WTC11 (cell line): ENCODE data around the gene NLRP6. TPM values are rescaled to one million over a fixed set of nuclear protein-coding genes. Genes with fewer than 3 reads are reported as not detected.

ENCODE experiments used
- CDX4 ChIP-seq: fragments of 250-450 bp; sonication (Bioruptor Pico); IDR thresholded peaks from 2 replicates; pipeline ENCODE4 v1.9.0; 2021; ENCODE audit warnings: moderate library complexity, mild to moderate bottlenecking, inconsistent platforms, borderline replicate concordance
- RELA ChIP-seq: sonication (generic); formaldehyde crosslinking; IDR thresholded peaks from 2 replicates; pipeline ENCODE4 v1.8.1; 2022; ENCODE audit warnings: missing genetic modification reagents, mild to moderate bottlenecking, borderline replicate concordance
- SMAD4 ChIP-seq: sonication (generic); formaldehyde crosslinking; IDR thresholded peaks from 2 replicates; pipeline ENCODE4 v1.8.0; 2022; ENCODE audit warnings: mild to moderate bottlenecking, missing genetic modification reagents
- STAT6 ChIP-seq: sonication (generic); formaldehyde crosslinking; conservative IDR thresholded peaks from 2 replicates; pipeline ENCODE4 v1.8.1; 2023; ENCODE audit warnings: mild to moderate bottlenecking, low read depth, missing genetic modification reagents, moderate library complexity
- TEAD4 ChIP-seq: sonication (generic); formaldehyde crosslinking; IDR thresholded peaks from 2 replicates; pipeline ENCODE4 v1.8.0; 2022; ENCODE audit warnings: mild to moderate bottlenecking, missing genetic modification reagents
- ZNF317 ChIP-seq: sonication (generic); formaldehyde crosslinking; IDR thresholded peaks from 2 replicates; pipeline ENCODE4 v1.8.1; 2023; ENCODE audit warnings: low read depth, mild to moderate bottlenecking, moderate library complexity, missing genetic modification reagents, borderline replicate concordance
- ZNF416 ChIP-seq: fragments of 250-450 bp; sonication (Bioruptor Pico); IDR thresholded peaks from 2 replicates; pipeline ENCODE4 v1.9.0; 2021; ENCODE audit warnings: mild to moderate bottlenecking, inconsistent platforms
- ZNF532 ChIP-seq: fragments of 250-450 bp; sonication (Bioruptor Pico); IDR thresholded peaks from 2 replicates; pipeline ENCODE4 v1.9.0; 2021; ENCODE audit warnings: mild to moderate bottlenecking, borderline replicate concordance
- ZNF671 ChIP-seq: fragments of 250-450 bp; sonication (Bioruptor Pico); IDR thresholded peaks from 2 replicates; pipeline ENCODE4 v1.8.0; 2021; ENCODE audit warnings: mild to moderate bottlenecking
- total RNA-seq: library from RNA; stranded (reverse); gene quantifications from 3 replicates; pipeline ENCODE4 v1.2.3, GENCODE V29; 2021
- TF ChIP-seq, protein P1 (sequence below): sonication (generic); formaldehyde crosslinking; IDR thresholded peaks from 2 replicates; pipeline ENCODE4 v1.8.0; 2022; ENCODE audit warnings: mild to moderate bottlenecking, missing genetic modification reagents
- TF ChIP-seq, protein P2 (sequence below): sonication (generic); formaldehyde crosslinking; IDR thresholded peaks from 2 replicates; pipeline ENCODE4 v1.8.1; 2023; ENCODE audit warnings: mild to moderate bottlenecking, missing genetic modification reagents
- TF ChIP-seq, protein P3 (sequence below): sonication (generic); formaldehyde crosslinking; IDR thresholded peaks from 2 replicates; pipeline ENCODE4 v1.8.1; 2023; ENCODE audit warnings: mild to moderate bottlenecking, missing genetic modification reagents, moderate library complexity
- TF ChIP-seq, protein P4 (sequence below): sonication (generic); formaldehyde crosslinking; IDR thresholded peaks from 2 replicates; pipeline ENCODE4 v1.8.0; 2022; ENCODE audit warnings: mild to moderate bottlenecking, missing genetic modification reagents
- TF ChIP-seq, protein P5 (sequence below): fragments of 250-450 bp; sonication (Bioruptor Pico); IDR thresholded peaks from 2 replicates; pipeline ENCODE4 v1.9.0; 2021; ENCODE audit warnings: mild to moderate bottlenecking
- TF ChIP-seq, protein P6 (sequence below): sonication (generic); formaldehyde crosslinking; IDR thresholded peaks from 2 replicates; pipeline ENCODE4 v1.8.1; 2023; ENCODE audit warnings: mild to moderate bottlenecking, missing genetic modification reagents, borderline replicate concordance
- TF ChIP-seq, protein P7 (sequence below): sonication (generic); formaldehyde crosslinking; IDR thresholded peaks from 2 replicates; pipeline ENCODE4 v1.8.0; 2022; ENCODE audit warnings: mild to moderate bottlenecking, missing genetic modification reagents

NLRP6 gene
- total RNA-seq, 1 experiment from 2014 or later = 0.09 TPM

- TF ChIP-seq, protein P1, sequence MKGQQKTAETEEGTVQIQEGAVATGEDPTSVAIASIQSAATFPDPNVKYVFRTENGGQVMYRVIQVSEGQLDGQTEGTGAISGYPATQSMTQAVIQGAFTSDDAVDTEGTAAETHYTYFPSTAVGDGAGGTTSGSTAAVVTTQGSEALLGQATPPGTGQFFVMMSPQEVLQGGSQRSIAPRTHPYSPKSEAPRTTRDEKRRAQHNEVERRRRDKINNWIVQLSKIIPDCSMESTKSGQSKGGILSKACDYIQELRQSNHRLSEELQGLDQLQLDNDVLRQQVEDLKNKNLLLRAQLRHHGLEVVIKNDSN (CRISPR knock-in tag) = peak; percentile 48; the same call in 1 of the 2 replicates
- TF ChIP-seq ZNF317 = no peak
- TF ChIP-seq, protein P2, sequence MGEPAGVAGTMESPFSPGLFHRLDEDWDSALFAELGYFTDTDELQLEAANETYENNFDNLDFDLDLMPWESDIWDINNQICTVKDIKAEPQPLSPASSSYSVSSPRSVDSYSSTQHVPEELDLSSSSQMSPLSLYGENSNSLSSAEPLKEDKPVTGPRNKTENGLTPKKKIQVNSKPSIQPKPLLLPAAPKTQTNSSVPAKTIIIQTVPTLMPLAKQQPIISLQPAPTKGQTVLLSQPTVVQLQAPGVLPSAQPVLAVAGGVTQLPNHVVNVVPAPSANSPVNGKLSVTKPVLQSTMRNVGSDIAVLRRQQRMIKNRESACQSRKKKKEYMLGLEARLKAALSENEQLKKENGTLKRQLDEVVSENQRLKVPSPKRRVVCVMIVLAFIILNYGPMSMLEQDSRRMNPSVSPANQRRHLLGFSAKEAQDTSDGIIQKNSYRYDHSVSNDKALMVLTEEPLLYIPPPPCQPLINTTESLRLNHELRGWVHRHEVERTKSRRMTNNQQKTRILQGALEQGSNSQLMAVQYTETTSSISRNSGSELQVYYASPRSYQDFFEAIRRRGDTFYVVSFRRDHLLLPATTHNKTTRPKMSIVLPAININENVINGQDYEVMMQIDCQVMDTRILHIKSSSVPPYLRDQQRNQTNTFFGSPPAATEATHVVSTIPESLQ (CRISPR knock-in tag) = no peak
- TF ChIP-seq, protein P3, sequence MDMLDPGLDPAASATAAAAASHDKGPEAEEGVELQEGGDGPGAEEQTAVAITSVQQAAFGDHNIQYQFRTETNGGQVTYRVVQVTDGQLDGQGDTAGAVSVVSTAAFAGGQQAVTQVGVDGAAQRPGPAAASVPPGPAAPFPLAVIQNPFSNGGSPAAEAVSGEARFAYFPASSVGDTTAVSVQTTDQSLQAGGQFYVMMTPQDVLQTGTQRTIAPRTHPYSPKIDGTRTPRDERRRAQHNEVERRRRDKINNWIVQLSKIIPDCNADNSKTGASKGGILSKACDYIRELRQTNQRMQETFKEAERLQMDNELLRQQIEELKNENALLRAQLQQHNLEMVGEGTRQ (CRISPR knock-in tag) = peak; percentile 21; the same call in 1 of the 2 replicates
- TF ChIP-seq, protein P4, sequence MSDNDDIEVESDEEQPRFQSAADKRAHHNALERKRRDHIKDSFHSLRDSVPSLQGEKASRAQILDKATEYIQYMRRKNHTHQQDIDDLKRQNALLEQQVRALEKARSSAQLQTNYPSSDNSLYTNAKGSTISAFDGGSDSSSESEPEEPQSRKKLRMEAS (CRISPR knock-in tag) = peak; percentile 91
- no peak for TF ChIP-seq RELA (CRISPR knock-in tag)
- TF ChIP-seq ZNF416 (CRISPR knock-in tag) = no peak
- TF ChIP-seq ZNF532 (CRISPR knock-in tag) = no peak
- TF ChIP-seq STAT6 (CRISPR knock-in tag) = no peak
- no peak for TF ChIP-seq CDX4 (CRISPR knock-in tag)
- TF ChIP-seq, protein P5, sequence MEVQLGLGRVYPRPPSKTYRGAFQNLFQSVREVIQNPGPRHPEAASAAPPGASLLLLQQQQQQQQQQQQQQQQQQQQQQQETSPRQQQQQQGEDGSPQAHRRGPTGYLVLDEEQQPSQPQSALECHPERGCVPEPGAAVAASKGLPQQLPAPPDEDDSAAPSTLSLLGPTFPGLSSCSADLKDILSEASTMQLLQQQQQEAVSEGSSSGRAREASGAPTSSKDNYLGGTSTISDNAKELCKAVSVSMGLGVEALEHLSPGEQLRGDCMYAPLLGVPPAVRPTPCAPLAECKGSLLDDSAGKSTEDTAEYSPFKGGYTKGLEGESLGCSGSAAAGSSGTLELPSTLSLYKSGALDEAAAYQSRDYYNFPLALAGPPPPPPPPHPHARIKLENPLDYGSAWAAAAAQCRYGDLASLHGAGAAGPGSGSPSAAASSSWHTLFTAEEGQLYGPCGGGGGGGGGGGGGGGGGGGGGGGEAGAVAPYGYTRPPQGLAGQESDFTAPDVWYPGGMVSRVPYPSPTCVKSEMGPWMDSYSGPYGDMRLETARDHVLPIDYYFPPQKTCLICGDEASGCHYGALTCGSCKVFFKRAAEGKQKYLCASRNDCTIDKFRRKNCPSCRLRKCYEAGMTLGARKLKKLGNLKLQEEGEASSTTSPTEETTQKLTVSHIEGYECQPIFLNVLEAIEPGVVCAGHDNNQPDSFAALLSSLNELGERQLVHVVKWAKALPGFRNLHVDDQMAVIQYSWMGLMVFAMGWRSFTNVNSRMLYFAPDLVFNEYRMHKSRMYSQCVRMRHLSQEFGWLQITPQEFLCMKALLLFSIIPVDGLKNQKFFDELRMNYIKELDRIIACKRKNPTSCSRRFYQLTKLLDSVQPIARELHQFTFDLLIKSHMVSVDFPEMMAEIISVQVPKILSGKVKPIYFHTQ = no peak
- no peak for TF ChIP-seq TEAD4 (CRISPR knock-in tag)
- no peak for TF ChIP-seq ZNF671 (CRISPR knock-in tag)
- TF ChIP-seq, protein P6, sequence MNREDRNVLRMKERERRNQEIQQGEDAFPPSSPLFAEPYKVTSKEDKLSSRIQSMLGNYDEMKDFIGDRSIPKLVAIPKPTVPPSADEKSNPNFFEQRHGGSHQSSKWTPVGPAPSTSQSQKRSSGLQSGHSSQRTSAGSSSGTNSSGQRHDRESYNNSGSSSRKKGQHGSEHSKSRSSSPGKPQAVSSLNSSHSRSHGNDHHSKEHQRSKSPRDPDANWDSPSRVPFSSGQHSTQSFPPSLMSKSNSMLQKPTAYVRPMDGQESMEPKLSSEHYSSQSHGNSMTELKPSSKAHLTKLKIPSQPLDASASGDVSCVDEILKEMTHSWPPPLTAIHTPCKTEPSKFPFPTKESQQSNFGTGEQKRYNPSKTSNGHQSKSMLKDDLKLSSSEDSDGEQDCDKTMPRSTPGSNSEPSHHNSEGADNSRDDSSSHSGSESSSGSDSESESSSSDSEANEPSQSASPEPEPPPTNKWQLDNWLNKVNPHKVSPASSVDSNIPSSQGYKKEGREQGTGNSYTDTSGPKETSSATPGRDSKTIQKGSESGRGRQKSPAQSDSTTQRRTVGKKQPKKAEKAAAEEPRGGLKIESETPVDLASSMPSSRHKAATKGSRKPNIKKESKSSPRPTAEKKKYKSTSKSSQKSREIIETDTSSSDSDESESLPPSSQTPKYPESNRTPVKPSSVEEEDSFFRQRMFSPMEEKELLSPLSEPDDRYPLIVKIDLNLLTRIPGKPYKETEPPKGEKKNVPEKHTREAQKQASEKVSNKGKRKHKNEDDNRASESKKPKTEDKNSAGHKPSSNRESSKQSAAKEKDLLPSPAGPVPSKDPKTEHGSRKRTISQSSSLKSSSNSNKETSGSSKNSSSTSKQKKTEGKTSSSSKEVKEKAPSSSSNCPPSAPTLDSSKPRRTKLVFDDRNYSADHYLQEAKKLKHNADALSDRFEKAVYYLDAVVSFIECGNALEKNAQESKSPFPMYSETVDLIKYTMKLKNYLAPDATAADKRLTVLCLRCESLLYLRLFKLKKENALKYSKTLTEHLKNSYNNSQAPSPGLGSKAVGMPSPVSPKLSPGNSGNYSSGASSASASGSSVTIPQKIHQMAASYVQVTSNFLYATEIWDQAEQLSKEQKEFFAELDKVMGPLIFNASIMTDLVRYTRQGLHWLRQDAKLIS = no peak
- no peak for TF ChIP-seq SMAD4 (CRISPR knock-in tag)
- TF ChIP-seq, protein P7, sequence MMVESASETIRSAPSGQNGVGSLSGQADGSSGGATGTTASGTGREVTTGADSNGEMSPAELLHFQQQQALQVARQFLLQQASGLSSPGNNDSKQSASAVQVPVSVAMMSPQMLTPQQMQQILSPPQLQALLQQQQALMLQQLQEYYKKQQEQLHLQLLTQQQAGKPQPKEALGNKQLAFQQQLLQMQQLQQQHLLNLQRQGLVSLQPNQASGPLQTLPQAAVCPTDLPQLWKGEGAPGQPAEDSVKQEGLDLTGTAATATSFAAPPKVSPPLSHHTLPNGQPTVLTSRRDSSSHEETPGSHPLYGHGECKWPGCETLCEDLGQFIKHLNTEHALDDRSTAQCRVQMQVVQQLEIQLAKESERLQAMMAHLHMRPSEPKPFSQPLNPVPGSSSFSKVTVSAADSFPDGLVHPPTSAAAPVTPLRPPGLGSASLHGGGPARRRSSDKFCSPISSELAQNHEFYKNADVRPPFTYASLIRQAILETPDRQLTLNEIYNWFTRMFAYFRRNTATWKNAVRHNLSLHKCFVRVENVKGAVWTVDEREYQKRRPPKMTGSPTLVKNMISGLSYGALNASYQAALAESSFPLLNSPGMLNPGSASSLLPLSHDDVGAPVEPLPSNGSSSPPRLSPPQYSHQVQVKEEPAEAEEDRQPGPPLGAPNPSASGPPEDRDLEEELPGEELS (CRISPR knock-in tag) = 0 out of 2 replicates have a peak, but pooled peaks have one; percentile 53
These were observed 9.7 kb downstream of the NLRP6 start (continued) for GRCh38 chr11:287821-288477.
